HepG2 (cell line): ENCODE data around the gene TP73. TPM values are rescaled to one million over a fixed set of nuclear protein-coding genes. Genes with fewer than 3 reads are reported as not detected.

Experiments
- BRF2 ChIP-seq: sonication (generic); formaldehyde crosslinking; IDR thresholded peaks from 2 replicates; pipeline ENCODE4 v1.8.1; 2022; ENCODE audit warnings: mild to moderate bottlenecking, missing genetic modification reagents
- CENPX ChIP-seq: sonication (generic); formaldehyde crosslinking; IDR thresholded peaks from 2 replicates; pipeline ENCODE4 v1.9.0; 2021; ENCODE audit warnings: mild to moderate bottlenecking, missing genetic modification reagents, moderate library complexity
- DNMT1 ChIP-seq: sonication (generic); formaldehyde crosslinking; IDR thresholded peaks from 2 replicates; pipeline ENCODE4 v1.5.1; 2020; ENCODE audit warnings: mild to moderate bottlenecking, missing genetic modification reagents
- HINFP ChIP-seq: sonication (generic); formaldehyde crosslinking; IDR thresholded peaks from 2 replicates; pipeline ENCODE4 v1.4.0; 2020; ENCODE audit warnings: low read depth, mild to moderate bottlenecking, missing genetic modification reagents
- HMGXB3 ChIP-seq: sonication (generic); formaldehyde crosslinking; IDR thresholded peaks from 2 replicates; pipeline ENCODE4 v1.4.0; 2020; ENCODE audit warnings: missing genetic modification reagents, borderline replicate concordance
- LCORL ChIP-seq, 2 experiments: fragments of 450-650 bp in 1 of 2; sonication (generic) in 1 of 2; formaldehyde crosslinking in 1 of 2; IDR thresholded peaks; 2 replicates each; pipeline versions ENCODE4 v1.5.0 to v1.6.1; 2017 to 2020; ENCODE audit warnings: antibody characterized with exemption in 1 of 2, missing genetic modification reagents in 1 of 2
- NCOA2 ChIP-seq: sonication (generic); formaldehyde crosslinking; IDR thresholded peaks from 2 replicates; pipeline ENCODE4 v1.8.0; 2022; ENCODE audit warnings: inconsistent platforms
- NKX3-1 ChIP-seq: sonication (generic); formaldehyde crosslinking; IDR thresholded peaks from 2 replicates; pipeline ENCODE4 v1.5.0; 2020; ENCODE audit warnings: missing genetic modification reagents
- NR2F1 ChIP-seq, 2 experiments: fragments of 450-650 bp in 1 of 2; formaldehyde crosslinking in 1 of 2; IDR thresholded peaks; 2 replicates each; pipeline versions ENCODE4 v1.5.0 to v1.6.1; 2016 to 2020; ENCODE audit warnings: mild to moderate bottlenecking in 1 of 2, missing compliant biosample characterization in 1 of 2, missing genetic modification reagents in 1 of 2, moderate library complexity in 1 of 2
- RARG ChIP-seq: sonication (generic); formaldehyde crosslinking; IDR thresholded peaks from 2 replicates; pipeline ENCODE4 v1.4.0; 2020; ENCODE audit warnings: low read depth, mild to moderate bottlenecking, missing genetic modification reagents
- RORA ChIP-seq: sonication (generic); formaldehyde crosslinking; IDR thresholded peaks from 2 replicates; pipeline ENCODE4 v1.5.0; 2020; ENCODE audit warnings: mild to moderate bottlenecking, missing genetic modification reagents, moderate library complexity
- SCMH1 ChIP-seq: sonication (generic); formaldehyde crosslinking; IDR thresholded peaks from 2 replicates; pipeline ENCODE4 v1.9.0; 2021; ENCODE audit warnings: missing genetic modification reagents, mild to moderate bottlenecking, borderline replicate concordance
- TAF15 ChIP-seq: fragments of 200-400 bp; formaldehyde crosslinking; IDR thresholded peaks from one replicate; pipeline ENCODE4 v1.6.1; 2018; ENCODE audit warnings: mild to moderate bottlenecking, low read depth, low read length; ENCODE audit not compliant: poor library complexity, severe bottlenecking
- U2AF2 ChIP-seq: fragments of 200-400 bp; formaldehyde crosslinking; IDR thresholded peaks from 2 replicates; pipeline ENCODE4 v1.6.1; 2017; ENCODE audit warnings: low read depth, mild to moderate bottlenecking, low read length
- ZFP91 ChIP-seq: sonication (generic); formaldehyde crosslinking; IDR thresholded peaks from 2 replicates; pipeline ENCODE4 v1.9.0; 2022; ENCODE audit warnings: missing genetic modification reagents, mild to moderate bottlenecking, borderline replicate concordance
- ZNF20 ChIP-seq: sonication (generic); formaldehyde crosslinking; IDR thresholded peaks from 2 replicates; pipeline ENCODE4 v1.4.0; 2020; ENCODE audit warnings: mild to moderate bottlenecking, moderate library complexity, missing genetic modification reagents
- ZNF292 ChIP-seq: sonication (generic); formaldehyde crosslinking; IDR thresholded peaks from 2 replicates; pipeline ENCODE4 v1.8.1; 2022; ENCODE audit warnings: mild to moderate bottlenecking, low read depth, missing genetic modification reagents, borderline replicate concordance
- ZNF460 ChIP-seq: sonication (generic); formaldehyde crosslinking; IDR thresholded peaks from 2 replicates; pipeline ENCODE4 v1.5.1; 2020; ENCODE audit warnings: missing genetic modification reagents, mild to moderate bottlenecking, borderline replicate concordance
- ZNF468 ChIP-seq: sonication (generic); formaldehyde crosslinking; IDR thresholded peaks from 2 replicates; pipeline ENCODE4 v1.8.0; 2022; ENCODE audit warnings: mild to moderate bottlenecking, moderate library complexity, missing genetic modification reagents
- ZNF775 ChIP-seq: sonication (generic); formaldehyde crosslinking; IDR thresholded peaks from 2 replicates; pipeline ENCODE4 v1.4.0; 2020; ENCODE audit warnings: missing genetic modification reagents, mild to moderate bottlenecking, moderate library complexity, borderline replicate concordance
- polyA plus RNA-seq, 8 experiments: library from polyadenylated mRNA; depleted of rRNA in 3 of 8; stranded (reverse) in 7 of 8; unstranded in 1 of 8; fragments of >200 nt; fragmentation: Illumina TruSeq in 4 of 8; extraction: Trizol in 4 of 8; gene quantifications; 2 replicates each; pipeline versions ENCODE4 v1.2.1 to v1.2.3, GENCODE V29; 2011 to 2016; ENCODE audit warnings: low read depth in 4 of 8, missing spikeins in 1 of 8, mixed read lengths in 1 of 8; ENCODE audit not compliant: insufficient read depth in 1 of 8
- total RNA-seq, 5 experiments: library from RNA; depleted of rRNA; stranded (reverse); fragments of >200 nt; fragmentation: Illumina TruSeq; extraction: Trizol; gene quantifications; 2 replicates each; pipeline ENCODE4 v1.2.3, GENCODE V29; 2016; ENCODE audit warnings: low read depth in 1 of 5

Gene TP73
- total and polyA plus RNA-seq, 2 of the 13 experiments (the other 11 are each of a cell fraction or from before 2014, with no cell fraction given) = 0.49 to 1.1 TPM

GRCh38 chr1:3625151-3625907 lies 27.0 kb upstream of the TP73 start (continued):
- TF ChIP-seq LCORL (IDR thresholded peaks at IDR 0.05) (no peak), LCORL (CRISPR knock-in tag; IDR thresholded peaks at IDR 0.05) (peak; percentile 41), HINFP (CRISPR knock-in tag) (peak; percentile 67; the same call in 1 of the 2 replicates), BRF2 (no peak), RORA (CRISPR knock-in tag) (no peak), RARG (CRISPR knock-in tag) (no peak), U2AF2 (no peak), DNMT1 (CRISPR knock-in tag) (peak; percentile 39; the same call in 1 of the 2 replicates), ZFP91 (CRISPR knock-in tag) (0 out of 2 replicates have a peak, but pooled peaks have one; percentile 54), NR2F1 (CRISPR knock-in tag; IDR thresholded peaks at IDR 0.05) (peak in 1 of 2 experiments; percentile 36; a peak in 1 of 4 replicates), ZNF20 (no peak), HMGXB3 (CRISPR knock-in tag) (no peak), ZNF460 (CRISPR knock-in tag) (no peak), CENPX (CRISPR knock-in tag) (no peak), NCOA2 (CRISPR knock-in tag) (no peak), TAF15 (no peak), NKX3-1 (no peak), ZNF468 (CRISPR knock-in tag) (no peak), ZNF775 (CRISPR knock-in tag) (no peak), SCMH1 (CRISPR knock-in tag) (no peak), ZNF292 (CRISPR knock-in tag) (no peak)
